GM19468 (cell line): ENCODE results near the gene MON2.
"Not testable (repeated sequence)": the region's sequence is repeated elsewhere in the genome, so short reads cannot be mapped to it uniquely, and the experiment has no call there.

Source experiments
- ATAC-seq: cut with Tn5 transposase; IDR thresholded peaks from one replicate; pipeline ENCODE4 v1.9.1; 2021; ENCODE audit warnings: mild to moderate bottlenecking, moderate library complexity, moderate number of reproducible peaks; ENCODE audit not compliant: unreplicated experiment; ENCODE audit errors: extremely low read depth

The MON2 gene

GRCh38 chr12:62542814-62543213 is 76.2 kb downstream of the MON2 start:
- no peak for ATAC-seq

- ATAC-seq: no peak
Observed at GRCh38 chr12:62543324-62543723, 76.7 kb downstream of the MON2 start.

DNA sequence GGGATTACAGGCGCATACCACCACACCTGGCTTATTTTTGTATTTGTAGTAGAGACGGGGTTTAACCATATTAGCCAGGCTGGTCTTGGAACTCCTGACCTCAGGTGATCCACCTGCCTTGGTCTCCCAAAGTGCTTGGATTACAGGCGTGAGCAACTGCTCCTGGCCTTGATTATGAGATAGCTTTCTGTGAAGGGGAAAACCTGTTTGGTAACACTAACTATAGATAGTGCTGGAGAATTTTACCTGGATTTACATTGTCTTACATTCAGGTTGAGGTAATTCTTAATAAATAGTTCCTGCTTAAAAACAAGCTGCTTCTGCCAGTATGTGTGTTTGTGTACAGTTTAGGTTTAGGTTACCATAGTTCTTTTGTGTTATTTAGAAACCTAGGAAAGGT is 77.1 kb downstream of the MON2 start:
- no peak for ATAC-seq

DNA sequence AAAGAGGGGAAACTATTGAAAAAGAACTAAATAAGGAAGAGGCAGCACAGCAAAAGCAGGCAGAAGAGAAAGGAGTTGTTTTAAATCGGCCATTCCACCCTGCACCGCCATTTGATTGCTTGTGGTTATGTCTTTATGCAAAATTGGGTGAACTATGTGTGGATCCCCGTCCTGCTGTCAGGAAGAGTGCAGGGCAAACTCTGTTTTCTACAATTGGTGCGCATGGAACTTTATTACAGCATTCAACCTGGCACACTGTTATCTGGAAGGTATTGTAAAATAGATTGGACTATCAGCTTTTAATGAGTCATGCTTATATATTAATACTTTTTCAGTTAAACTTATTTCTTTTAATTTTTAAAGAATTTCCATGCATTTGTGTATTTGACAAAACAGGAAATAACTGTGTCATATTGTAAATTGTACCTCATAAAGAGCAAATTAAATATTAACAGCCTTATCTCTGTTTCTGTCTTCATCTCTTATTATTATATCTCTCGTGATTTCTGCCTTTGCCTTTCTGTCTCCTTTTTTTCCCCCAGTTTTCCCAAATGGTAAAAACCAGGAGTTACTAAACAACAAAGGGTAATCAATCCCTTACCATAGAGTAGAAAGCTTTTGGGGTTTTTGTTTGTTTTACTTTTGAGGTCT is 86.4 kb downstream of the MON2 start:
- ATAC-seq: no peak

- ATAC-seq: not testable (repeated sequence)
Observed at GRCh38 chr12:62559366-62559765, 92.7 kb downstream of the MON2 start.

DNA sequence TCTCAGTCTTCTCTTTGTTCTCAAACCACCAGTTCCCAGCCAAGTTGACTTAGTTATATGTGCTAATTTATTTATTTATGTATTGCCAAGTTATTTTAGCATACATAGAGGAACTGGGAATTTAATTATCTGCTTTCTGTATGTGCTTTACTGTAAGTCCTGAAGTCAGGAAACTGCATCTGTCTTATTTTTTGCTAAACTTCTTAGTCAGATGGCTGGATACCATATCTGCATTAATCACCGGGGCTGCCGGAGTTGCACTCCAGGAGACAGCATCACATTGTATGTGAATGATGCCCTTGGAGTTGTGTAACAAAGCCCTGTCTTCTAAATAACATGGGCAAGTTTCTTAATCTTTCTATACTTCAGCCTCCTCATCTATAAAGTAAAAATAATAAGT is 96.2 kb downstream of the MON2 start:
- no peak for ATAC-seq

DNA sequence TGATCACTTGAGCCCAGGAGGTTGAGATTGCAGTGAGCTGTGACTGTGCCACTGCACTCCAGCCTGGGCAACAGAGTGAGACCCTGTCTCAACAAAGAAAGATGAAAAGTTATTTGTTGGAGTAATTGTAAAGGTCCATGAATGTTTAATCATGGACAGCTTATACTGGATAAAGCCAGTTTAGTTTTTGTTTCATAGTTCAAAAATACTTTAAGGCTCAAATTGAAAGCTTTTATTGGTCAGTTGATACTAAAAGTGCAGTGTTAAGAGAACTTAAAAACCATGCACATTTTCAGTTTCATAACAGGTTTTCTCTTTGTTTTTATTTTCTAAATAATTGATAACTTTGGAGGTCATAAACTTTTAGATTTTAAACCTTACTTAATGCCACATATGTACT is 108.4 kb downstream of the MON2 start:
- peak; percentile 67 for ATAC-seq

DNA sequence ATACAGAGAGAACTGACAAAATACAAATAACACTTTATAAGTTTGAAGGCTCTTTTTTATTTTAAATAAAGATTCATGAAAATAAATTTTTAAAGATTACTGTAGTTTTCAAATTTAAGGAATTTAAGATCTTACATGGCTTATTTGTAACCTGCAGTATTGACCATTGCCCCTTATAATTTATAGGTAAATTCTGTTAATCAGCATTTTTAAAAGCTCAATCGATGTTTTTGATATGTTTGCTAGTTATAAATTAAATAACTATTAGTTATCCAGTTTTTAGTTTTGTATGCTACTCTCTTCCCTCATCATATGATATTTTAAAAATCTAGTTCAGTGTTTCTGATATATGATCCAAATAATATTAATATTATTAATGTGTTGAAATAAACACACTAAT is 109.9 kb downstream of the MON2 start:
- ATAC-seq: no peak

GRCh38 chr12:62578726-62579125 is 112.1 kb downstream of the MON2 start:
- ATAC-seq: no peak

DNA sequence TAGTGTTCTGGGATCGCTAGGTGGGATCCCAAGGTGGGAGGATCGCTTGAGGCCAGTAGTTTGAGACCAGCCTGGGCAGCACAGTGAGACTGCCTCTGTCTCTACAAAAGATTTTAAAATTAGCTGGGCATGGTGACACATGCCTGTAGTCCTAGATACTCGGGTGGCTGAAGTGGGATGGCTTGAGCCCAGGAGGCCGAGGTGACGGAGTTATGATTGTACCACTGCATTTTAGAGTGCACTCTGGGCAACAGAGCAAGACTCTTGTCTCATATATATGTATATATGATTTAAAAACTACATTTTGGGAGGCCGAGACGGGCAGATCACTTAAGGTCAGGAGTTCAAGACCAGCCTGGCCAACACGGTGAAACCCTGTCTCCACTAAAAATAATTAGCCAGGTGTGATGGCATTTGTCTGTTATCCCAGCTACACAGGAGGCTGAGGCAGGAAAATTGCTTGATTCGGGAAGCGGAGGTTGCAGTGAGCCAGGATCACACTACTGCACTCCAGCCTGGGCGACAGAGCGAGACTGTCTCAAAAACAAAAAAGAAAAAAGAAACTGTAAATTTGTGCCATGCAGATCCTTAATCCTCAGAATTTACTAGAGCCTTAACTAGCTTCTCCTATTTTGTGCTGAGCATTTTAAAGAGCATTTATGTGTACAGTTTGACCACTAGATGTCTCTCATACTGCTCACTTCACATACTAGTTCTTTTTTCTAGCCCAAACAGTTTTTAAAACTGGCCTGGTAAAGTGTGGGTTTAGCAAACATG is 114.8 kb downstream of the MON2 start:
- ATAC-seq: no peak

DNA sequence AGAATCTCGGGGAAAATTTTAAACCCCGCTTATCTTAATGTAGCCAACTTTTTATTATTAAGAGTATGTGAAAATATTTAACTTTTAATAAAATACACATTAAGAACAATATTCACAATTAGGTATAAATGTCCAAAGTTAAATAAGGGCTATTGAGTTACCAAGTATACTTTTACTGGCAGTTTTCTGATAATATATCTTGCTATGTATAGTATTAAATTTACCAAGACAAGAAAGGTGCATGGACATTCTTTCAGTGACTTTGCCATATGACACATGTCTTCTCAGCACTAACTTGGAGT is 115.4 kb downstream of the MON2 start:
- ATAC-seq: no peak

GRCh38 chr12:62584619-62585018 is 118.0 kb downstream of the MON2 start:
- ATAC-seq: no peak

DNA sequence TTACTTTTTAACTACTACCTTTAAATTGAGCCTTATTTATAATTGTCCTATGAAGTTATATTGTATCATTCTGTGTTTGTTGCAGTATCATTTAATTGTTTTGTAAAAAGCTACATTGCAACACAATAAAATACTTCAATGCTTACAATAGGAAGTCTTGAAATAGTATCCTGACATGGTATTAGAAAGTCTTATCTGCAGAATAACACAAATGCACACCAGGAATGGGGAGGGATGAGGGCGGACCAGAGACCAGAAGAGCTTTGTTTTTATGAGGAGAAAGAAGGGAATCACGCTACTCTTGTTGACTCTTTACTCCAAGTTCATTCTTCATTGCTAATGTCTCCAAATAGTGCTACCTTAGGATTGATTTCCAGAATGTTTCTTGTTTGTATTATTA is 120.2 kb downstream of the MON2 start:
- ATAC-seq: no peak

DNA sequence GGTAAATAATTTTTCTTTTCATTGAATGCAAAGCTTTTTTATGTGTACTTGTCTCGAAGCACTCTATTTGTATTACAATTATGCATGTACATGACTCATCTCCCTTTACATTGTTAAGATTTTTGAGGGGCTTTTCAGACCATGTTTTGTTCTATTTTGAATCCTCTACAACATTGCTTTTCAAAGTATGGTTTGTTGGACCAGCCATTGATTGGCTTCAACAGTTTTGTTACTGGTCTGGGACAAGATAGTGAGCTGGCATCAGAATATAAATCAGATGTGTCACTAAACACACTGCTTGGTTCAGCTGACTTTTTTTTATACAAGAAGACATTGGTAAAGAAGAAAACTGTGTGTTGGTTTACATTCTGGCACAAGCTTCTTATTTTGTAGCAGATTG is 122.3 kb downstream of the MON2 start:
- no peak for ATAC-seq

DNA sequence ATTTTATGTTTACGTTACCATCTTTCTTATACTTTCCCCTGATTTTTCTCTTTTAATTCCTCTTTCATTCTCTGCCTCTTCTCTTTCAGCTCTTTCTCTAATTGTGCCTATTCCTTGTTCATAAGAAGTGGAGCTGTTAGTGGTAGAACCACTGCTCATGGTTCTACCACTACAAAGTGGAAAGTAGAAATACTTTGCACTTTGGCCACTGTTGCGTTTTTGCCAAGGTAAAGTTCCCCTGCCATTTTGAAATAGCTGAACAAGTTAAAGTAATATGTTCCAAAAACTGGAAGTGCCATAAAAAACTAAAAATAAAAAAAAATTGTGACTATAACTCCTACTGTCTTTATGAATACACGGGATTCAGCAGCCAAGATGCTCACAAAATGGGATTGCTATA is 130.6 kb downstream of the MON2 start:
- no peak for ATAC-seq

DNA sequence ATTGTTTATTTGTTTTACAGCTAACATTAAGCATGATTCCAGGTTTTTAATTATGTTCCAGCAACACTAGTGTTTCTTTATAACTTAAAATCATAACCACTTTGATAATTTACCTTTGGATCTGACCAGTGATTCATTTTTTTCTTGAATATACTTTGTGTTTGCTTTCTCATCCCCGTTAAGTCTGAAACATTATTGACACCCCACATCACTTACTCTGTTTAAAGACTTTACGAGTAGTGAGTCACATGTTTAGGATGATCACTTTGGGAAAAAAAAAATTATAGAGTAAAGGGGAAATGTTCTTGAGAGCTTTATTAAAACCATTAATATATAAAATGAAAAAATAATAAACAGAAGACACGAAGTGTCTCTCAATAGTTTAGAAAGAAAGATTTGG is 132.2 kb downstream of the MON2 start:
- ATAC-seq: no peak

DNA sequence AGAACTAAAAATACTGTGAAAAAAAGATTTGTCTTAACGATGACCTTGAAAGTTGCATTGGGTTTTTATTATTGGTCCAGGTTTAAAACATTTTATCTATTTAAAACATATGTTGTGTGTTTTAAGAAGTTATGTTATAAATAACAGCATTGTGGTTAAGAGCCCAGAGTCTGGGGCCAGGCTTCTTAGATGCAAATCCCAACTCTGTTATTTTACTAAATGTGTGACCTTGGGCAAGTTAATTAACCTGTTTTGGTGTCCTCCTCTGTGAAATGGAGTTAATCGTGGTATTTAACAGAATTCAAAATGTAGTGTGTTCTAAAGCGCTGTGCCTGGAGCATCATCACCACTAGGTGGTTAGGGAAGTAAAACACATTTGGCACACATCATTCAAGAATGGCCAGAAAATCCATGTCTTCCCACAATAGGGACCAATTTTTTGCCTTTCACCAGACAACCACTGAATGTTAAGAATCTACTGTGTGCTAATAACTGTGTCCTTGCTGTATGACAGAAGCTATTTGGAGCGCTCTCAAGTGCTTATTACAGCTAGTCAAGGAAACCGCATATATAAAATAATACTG is 133.3 kb downstream of the MON2 start:
- ATAC-seq: no peak

GRCh38 chr12:62601765-62602164 is 135.1 kb downstream of the MON2 start:
- no peak for ATAC-seq

- ATAC-seq: peak; percentile 51
Observed at GRCh38 chr12:62602255-62603060, 135.8 kb downstream of the MON2 start.

GRCh38 chr12:62603061-62603810 is 136.6 kb downstream of the MON2 start:
- ATAC-seq: peak; percentile 72

DNA sequence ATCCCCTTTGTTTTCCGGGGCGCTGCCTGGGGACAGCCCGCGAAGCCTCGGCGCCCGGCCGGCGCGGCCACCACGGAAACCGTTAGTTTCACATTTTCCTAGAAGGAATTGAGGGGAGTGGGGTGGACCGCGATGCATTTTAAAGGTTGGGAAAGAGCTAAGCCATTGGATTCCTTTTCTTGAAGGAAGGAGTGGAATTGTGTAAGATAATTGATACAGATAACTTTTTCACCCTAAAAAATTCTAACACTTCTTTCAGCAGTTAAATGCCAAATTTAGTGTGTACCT is 137.1 kb downstream of the MON2 start:
- ATAC-seq: no peak
